ENCODE results near the gene DNAJB7.
"Not testable (repeated sequence)": the region's sequence is repeated elsewhere in the genome, so short reads cannot be mapped to it uniquely, and the experiment has no call there.

The DNAJB7 gene

DNA sequence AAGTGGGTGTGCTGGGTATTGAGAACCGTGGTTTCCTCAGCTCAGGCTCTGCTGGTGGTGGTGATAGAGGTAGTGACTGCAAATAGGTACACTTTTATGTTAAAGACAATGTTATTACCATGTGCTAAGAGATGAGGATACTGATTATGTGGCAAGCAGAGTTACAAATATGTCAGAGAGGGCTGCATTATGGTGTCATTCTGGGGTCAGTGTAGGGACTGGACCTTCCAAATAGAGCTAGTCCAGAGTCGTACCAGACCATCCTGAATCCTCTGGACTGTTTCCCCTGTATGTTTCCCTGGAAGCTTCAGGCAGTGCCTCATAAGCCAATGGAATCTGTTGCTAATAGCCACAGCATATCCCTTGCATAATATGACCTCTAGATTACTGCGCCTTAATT lies at the start of gene DNAJB7:
DNAJB7 (minus strand) TSS at position 101 of the 400 bp plus-strand sequence. CDS start 119 bp downstream, outside the sequence.
- DNase-seq (ENCODE audit: low read depth, low spot score) = no peak

DNA sequence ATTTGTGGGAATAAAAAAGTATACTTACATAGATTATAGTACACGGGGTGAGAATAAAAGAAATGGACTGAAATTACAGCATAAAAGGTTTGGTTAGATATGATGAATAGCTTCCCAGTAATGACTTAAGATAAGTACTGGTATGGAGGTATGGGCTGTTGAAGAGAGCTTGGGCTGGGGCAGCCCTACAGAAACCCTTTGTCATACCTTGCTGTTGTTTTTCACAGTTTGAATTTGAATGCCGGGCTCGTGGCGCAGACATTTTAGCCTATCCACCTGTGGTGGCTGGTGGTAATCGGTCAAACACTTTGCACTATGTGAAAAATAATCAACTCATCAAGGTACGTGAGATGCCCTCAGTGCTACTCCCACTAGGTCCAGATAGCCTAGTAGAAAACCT lies 47.0 kb upstream of the DNAJB7 start:
- DNase-seq (ENCODE audit: low read depth, low spot score) = no peak

DNA sequence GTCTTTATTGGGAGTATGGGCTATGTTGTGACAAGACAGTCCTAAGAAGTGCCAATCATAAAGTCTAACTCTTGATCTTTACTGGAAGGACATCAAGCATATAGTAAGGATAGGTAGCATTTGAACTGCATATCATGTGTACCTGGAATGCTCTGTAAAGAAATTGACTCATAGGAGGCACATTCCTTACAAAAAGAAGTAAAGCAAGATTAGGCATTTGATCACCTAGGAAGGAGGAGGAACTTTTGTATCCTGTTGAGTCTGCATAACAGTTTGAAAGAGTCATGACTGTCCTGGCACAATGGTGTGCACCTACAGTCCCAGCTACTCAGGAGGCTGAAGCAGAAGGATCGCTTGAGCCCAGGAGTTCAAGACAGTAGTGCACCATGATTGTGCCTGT lies 42.2 kb upstream of the DNAJB7 start:
- no peak for DNase-seq (ENCODE audit: low read depth, low spot score)

DNA sequence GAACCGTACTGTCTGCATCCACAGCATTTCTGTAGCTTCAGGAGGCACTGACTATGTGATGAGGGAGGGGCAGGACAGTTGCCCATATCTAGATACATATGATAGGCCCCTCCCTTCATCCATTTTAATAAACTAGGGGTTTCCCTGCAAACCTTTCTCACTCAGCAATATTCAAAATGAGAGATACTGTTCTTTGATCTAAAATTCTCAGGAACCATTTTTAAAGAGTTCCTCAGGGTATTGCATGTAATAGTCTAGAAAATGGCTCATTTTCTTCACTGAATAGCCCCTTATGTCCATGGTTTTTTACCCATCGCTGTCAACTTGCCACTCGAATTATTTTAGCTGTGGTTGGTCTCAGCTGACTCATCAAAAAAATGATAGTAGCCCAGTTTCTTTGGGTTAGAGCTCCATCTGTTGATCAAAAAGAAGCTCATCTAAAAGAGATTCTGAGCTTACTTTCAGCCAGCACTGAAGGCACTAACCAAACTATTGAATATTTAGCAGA lies 37.0 kb upstream of the DNAJB7 start:
- DNase-seq (ENCODE audit: low read depth, low spot score) = peak; percentile 15

DNA sequence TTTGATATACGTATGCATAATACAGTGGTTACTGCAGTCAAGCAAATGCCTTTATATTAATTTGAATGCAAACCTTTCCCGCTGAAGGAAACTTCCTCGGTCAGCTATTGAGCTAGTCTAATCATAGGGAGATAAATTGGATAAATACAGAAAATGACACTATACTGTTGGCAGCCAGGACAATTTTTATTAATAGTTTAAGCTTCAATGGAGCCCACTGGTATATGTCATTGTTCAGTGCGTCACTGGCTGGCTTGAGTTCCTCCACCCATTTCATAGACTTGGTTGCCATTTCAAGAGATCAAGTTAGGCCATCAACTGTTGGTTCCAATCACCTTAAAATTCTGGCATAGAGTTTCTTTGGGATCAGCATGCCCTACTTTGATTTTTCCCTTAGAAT lies 32.5 kb upstream of the DNAJB7 start:
- no peak for DNase-seq (ENCODE audit: low read depth, low spot score)

DNA sequence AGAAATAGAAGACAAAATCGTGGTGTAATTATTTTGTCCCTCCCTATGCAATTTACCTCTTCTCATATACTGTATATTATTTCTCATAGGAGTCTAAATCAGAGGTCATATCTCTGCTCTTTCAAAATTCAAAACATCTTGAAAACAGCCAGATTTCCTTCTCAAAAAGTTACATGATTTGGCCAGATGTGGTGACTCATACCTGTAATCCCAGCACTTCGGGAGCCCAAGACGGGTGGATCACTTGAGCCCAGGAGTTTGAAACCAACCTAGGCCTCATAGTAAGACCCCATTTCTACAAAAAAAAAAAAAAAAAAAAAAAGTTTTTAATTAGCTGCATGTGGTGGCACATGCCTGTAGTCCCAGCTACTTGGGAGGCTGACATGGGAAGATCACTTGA lies 29.0 kb upstream of the DNAJB7 start:
- DNase-seq (ENCODE audit: low read depth, low spot score) = no peak

DNA sequence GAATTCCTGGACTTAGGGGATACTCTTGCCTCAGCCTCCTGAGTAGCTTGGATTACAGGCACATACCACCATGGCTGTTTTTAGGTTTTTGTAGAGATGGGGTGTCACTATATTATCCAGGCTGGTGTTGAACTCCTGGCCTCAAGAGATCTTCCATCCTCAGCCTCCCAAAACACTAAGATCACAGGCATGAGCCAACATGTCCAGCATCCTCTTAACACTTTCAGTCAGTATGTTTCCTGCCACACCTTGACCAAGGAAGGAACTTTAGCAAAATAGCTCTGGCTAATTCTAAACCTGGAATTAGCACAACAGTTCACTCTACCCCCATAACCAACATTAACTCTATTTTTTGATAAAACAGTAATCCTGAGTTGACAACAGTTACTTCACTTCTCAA lies 27.2 kb upstream of the DNAJB7 start:
- DNase-seq (ENCODE audit: low read depth, low spot score) = no peak

DNA sequence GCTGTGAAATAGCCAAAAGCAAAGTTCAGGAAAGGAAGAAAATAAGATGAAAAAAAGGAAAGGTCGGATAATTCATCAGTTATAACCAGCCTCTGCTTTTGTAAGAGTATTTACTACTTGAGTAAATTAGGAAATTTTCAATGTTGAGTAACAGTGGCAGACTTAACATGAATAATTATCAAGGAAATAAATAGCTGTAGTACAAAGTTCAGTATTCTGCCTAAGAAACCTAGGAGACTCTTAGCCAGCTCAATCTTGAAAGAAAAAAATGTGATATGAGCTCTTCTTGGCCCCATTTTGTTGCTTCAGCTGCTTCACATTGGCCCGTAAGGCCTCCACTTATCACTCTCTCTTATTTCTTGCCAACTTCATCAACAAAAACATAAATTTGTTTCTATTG lies 17.0 kb upstream of the DNAJB7 start:
- no peak for DNase-seq (ENCODE audit: low read depth, low spot score)

DNA sequence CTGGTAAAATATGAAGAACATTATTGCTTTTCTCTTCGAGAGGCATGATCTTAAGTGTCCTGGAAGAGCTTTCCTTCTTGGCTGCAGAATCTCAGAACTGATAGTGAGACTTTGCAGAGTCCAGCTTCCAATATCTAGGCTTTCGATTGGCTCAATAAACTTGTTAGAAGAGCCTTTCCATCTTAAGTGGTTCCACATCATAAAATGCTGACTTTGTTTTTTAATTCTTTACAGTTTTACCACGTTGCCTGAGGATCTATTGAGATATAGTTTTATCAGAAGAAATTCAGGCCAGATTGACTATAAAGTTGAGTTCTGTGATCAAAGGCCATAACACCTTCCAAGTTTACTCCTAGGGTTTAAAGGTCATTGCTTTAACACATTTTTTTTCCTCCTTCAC lies 15.6 kb upstream of the DNAJB7 start:
- no peak for DNase-seq (ENCODE audit: low read depth, low spot score)

DNA sequence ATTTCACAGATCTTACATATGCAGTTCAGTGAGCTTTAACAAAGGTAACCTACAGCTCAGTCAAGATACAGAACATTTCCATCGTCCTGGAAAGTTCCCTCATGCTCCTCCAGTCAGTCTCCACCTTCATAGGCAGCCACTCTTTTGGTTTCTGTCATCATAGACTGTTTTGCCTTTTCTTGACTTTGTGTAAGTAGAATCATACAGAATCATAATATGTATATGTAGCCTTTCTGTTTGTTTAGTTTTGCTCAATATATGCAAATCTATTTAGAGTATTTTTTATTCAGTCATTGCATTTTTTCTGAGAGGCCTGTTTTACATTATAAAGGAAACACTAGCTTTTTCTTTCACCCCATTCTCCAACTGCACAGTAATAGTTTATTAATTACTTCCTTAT lies 15.0 kb upstream of the DNAJB7 start:
- DNase-seq (ENCODE audit: low read depth, low spot score) = no peak

DNA sequence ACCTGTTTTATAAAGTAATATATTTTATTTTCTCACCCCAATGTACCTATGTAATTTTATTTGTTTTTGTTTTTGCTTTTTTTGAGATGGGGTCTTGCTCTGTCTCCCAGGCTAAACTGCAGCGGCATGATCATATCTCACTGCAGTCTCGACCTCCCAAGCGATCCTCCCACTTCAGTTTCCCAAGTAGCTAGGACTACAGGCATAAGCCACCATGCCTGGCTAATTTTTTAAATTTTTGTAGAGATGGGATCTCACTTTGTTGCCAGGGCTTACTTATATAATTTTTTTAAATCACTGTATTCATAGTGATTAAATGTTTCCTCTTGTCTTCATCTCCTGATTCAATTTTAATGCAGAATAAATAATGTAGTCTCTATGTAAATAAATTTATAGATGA lies 13.2 kb upstream of the DNAJB7 start:
- DNase-seq (ENCODE audit: low read depth, low spot score) = no peak

DNA sequence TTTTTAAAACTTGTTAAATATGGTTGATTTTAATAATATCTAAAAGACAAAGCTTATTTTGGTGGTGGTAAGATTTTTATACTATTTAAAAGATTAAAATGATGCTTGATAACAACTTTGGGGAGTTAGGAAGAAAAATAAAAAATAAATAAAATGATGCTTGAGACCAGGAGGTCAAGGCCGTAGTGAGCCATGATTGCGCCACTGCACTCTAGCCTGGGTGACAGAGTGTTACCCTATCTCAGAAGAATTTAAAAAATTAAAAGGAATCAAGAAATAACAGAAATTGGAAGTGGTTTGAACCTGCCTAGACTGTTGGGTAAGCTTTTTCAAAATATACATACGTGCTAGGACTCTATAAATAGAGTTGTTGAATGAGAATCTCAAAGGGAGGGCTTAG lies 12.1 kb upstream of the DNAJB7 start:
- no peak for DNase-seq (ENCODE audit: low read depth, low spot score)

DNA sequence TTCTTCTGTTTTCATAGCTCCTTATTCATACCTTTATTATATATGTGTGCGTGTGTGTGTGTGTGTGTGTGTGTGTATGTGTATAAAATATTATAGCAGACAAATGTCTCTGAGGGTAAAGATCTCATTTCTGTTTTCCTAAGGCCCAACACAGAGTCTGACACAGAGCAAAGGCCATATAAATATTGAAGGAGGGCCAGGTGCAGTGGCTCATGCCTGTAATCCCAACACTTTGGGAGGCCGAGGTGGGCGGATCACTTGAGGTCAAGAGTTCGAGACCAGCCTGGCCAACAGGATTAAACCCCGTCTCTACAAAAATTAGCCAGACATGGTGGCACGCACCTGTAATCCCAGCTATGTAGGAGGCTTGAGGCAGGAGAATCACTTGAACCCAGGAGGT lies 6.5 kb upstream of the DNAJB7 start:
- not testable (repeated sequence) for DNase-seq (ENCODE audit: low read depth, low spot score)

DNA sequence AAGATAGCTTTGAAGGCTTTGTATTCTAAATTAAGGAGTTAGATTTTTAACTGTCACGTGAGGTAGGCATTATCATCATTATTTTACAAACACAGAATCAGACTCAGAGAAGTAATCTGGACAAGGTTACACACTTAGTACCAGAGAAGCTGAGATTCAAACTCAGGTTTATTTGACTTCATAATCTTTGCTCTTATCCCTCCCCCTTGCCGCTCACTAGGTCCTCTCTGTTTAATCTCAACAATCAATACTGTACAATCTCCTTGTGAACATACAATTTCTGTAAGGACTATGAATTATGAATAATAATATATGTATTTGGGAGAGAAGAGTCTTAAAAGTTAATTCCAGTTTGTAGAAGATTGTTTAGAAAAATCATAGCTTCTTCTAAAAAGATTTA lies 5.2 kb upstream of the DNAJB7 start:
- no peak for DNase-seq (ENCODE audit: low read depth, low spot score)

DNA sequence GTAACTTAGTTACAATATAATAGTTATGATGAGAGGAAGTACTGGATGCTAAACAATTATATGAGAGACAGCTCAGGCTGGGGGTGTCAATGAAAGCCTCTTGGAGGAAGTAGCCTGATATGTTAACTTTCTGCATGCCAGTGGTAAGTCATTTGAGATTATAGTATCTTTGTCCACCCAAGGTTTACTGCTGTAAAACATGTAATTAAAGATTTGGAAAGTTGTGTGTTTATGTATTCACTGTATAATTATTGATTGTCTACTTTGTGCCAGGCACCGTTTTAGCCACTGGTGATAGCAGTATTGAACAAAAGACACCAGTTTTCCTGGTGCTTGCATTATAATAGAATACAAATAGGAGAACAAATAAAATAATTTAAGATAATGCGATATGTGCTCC lies 624 bp upstream of the DNAJB7 start:
- no peak for DNase-seq (ENCODE audit: low read depth, low spot score)

DNA sequence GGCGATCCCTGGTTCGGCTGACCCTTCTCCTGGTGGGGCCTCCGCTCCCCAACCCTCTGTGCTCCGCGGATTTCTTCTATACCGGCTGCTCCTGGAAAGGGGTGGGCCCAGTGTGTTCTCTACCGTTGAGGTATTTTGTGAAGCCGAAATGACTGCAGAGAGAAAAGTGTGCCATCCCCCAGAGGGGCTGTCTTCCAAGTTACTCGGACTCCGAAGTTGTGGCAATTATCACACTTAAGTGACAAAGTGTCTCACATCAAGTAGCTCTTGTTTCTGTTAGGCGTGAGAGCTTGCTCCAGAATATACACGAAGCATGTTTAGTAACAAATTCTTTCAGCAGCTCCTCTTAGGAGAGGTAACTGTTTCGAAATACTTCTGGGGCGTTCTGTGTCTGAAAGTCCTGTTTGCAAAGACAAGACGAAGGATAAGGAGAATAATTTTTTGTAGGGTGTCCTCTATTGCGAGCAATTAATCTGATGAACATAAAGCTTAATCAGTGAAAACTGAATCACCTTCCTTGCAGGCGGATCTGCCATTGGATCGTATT lies 4.5 kb downstream of the DNAJB7 start:
- DNase-seq (ENCODE audit: low read depth, low spot score) = no peak

DNA sequence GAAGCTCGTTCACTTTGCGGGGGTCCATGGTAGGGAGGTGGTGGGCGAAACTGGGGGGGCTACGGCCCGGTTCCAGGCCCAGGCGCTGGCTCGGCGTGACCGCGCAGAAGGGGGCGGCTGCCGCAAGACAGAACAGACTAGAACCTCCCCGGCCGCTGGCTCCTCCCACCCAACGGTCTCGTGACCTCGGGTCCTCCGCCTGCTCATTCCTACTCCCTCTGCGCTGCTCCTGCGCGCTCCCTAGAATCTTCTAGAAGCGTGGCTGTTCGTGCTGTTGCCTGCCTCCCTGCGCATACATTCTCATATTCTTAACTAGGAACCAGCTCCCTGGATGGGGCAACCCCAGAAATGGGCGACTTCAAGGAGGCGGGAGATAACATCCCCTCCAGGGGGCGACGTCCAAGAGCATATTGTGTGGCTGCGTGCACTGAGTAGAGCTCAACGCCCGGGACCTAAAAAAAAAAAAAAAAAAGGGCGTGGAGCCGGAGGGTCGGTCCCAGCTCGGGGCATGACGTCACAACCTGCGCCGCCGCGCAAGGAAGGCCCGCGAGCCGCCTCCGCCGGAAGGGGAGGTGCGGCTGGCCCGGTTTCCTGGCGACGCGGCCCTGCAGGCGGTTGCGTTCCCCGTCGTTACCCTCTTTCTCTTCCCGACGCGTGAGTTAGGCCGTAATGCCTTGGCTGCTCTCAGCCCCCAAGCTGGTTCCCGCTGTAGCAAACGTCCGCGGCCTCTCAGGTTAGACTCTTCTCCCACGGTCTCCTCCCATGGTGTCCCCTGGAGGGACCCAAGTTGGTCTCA lies 5.2 kb downstream of the DNAJB7 start, which contains the start of the genes ST13 and XPNPEP3:
ST13 (minus strand) TSS at position 127 of the 796 bp plus-strand sequence; CDS start at position 28, 99 bp downstream.
XPNPEP3 (plus strand) TSS at position 636 of the 796 bp plus-strand sequence; CDS start at position 670, 34 bp downstream.
- DNase-seq (ENCODE audit: low read depth, low spot score) = peak; percentile 98

DNA sequence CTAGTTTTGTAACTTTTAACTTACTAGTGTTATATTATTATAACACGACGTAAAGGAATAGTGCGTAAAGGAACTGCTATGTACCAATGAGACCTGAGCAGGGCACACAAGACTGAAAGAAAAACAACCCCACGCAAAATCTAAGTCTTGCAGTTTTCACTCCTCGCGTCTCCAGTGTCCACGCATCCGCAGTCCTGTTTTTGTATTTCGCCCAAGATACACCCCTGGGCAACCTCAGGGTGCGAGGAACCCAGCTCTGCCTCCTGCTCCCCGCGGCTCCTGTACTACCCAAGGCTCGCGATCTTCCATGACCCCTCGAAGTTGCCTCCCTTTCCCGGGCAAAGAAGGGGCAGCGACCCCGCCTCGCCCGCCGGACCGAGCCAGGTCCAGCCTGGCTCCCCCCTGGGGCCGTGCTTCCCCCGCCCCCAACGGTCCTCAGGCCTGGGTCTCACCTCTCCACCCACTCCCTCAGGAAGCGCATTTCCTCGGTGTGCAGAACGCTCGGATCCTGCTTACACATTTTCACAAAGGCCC lies 5.9 kb downstream of the DNAJB7 start:
- DNase-seq (ENCODE audit: low read depth, low spot score) = no peak

DNA sequence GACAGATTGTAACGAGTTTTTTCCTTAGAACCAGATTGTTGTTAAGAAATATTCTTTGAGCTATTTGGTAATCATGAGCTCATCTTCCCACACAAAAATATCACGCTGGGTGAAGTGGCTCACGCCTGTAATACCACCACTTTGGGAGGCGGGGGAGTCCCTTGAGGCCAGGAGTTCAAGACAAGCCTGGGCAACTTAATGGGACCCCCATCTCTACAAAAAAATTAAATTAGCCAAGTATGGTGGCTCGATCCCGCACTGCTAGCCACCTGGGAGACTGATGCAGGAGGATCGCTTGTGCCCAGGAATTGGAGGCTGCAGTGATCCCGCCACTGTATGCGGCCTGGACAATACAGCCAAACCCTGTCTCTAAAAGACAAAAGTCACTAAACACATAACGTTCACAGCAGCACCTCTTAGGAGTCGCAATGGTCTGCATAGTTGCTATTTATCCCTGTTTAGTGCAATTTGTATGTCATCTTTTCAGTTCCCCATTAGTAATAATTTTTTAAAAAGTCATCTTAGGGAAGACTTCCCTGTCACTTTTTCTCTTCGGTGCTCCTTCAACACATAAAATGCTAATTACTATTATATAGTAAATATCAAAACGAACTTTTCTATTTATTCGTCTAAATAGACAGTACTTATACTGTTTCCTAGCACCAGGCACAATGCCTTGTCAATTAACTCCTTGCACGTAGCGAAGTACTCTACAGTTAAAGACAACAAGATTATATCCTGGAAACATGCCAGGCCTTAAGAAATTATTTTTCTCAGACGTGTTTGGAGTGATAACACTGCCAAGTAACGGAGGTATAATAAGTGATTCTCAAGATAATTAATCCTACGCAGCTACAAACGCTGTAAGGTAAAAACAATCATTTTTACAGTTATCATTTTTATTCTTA lies 6.6 kb downstream of the DNAJB7 start:
- peak; percentile 12 for DNase-seq (ENCODE audit: low read depth, low spot score)

DNA sequence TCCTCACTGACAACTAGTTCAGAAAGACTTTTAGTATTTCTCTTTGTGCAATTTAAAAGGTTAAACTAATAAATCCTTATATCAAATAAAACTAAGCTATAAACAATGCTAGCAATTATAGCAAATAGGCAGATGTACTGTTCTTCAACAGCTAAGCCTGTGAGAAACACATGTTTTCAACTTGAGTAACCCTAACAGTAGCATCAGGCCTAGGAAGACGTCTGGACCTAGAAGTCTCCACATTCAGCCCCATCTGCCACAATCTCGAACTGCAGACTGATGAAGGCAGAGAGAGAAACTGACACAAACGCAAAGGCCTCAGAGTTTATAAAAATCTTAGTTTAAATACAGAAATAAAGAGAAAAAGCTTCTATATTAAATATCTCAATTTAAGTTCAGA lies 8.0 kb downstream of the DNAJB7 start:
- no peak for DNase-seq (ENCODE audit: low read depth, low spot score)

DNA sequence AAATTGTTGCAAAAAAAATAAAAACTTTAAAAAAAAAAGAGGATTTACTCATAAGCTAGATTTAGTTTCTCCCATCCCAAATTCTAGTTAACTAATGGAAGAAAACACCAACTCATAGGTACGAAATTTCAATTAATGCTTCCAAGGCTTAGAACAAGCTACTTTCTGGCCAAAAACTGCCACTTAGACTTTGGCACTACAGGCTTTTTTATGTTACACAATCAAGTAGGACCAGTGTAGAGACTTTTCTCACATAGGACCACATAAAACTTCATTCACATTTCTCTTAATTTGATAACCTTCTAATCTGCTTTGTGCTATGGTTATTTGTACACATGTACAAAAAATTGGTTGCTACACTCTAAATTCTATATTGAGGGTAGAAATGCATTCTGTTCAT lies 8.6 kb downstream of the DNAJB7 start:
- DNase-seq (ENCODE audit: low read depth, low spot score) = no peak

DNA sequence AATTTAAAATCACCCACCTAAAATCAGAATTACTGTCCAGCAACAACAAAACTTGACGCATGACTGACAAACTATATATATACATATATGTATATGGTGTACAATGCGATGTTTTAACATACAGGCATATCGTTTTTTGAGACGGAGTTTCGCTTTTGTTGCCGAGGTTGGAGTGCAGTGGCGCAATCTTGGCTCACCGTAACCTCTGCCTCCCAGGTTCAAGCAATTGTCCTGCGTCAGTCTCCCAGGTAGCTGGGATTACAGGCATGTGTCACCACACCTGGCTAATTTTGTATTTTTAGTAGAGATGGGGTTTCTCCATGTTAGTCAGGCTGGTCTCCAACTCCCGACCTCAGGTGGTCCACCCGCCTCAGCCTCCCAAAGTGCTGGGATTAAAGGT lies 16.1 kb downstream of the DNAJB7 start:
- not testable (repeated sequence) for DNase-seq (ENCODE audit: low read depth, low spot score)
